Activated CD4-positive, alpha-beta T cell treated with anti-CD3 and anti-CD28 coated beads, Interleukin-2, amount 50 U/mL, for 16 hours (primary cell): Measurements from ENCODE around the gene ANP32D.
"Not testable (repeated sequence)": the region's sequence is repeated elsewhere in the genome, so short reads cannot be mapped to it uniquely, and the experiment has no call there.

Experiments used
- DNase-seq: peaks from one replicate; pipeline ENCODE4 v3.0.0-alpha.2; 2020

ANP32D gene

DNA sequence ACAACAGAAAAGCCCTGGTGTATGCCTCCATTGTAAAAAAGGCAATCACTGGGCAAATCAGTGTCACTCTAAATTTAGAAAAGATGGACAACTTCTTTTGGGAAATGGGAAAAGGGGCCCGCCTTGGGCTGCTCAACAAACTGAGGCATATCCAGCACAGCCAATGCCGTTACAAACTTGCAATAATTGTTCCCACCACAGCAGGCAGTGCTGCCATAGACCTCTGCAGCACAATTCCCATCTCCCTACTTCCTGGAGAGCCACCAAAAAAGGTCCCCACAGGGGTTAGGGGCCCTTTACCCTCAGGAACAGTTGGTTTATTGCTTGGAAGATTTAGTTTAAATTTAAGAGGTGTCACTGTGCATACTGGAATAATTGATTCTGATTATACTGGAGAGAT lies 36.6 kb downstream of the ANP32D start:
- no peak for DNase-seq

DNA sequence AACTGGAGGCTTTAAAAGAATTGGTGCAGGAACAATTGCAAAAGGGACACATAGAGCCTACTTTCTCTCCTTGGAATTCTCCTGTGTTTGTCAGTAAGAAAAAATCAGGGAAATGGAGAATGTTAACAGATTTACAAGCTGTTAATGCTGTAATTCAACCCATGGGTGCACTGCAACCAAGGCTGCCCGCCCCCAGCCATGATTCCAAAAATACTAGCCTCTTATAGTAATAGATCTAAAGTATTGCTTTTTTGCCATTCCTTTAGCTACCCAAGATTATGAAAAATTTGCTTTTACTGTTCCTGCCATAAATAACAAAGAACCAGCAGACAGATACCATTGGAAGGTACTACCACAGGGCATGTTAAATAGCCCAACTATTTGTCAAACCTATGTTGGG lies 37.8 kb downstream of the ANP32D start:
- no peak for DNase-seq

DNA sequence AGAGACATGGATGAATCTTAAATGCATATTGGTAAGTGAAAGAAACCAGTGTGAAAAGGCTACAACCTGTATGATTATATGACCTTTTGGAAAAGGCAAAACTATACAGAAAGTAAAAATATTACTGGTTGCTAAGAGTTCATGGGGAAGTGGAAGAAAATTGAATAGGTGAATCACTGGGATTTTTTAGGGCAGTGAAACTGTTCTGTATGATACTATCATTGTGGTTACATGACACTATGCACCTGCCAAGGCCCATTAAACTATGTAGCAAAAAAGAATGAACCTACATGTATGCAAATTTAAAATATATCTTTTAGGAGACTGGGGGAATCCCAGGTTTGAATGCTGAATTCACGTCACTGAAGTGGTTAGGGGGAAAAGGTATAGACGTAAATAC lies 40.5 kb downstream of the ANP32D start:
- no peak for DNase-seq

DNA sequence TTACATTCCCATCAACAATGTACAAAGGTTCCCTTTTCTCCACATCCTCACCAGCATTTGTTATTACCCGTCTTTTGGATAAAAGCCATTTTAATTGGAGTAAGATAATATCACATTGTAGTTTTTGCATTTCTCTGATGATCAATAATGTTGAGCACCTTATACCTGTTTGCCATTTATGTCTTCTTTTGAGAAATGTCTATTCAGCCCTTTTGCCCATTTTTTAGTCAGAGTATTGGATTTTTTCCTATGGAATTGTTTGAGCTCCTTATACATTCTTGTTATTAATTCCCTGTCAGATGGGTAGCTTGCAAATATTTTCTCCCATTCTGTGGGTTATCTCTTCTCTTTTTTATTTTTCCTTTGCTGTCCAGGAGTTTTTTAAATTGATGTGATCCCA lies 42.4 kb downstream of the ANP32D start:
- no peak for DNase-seq

DNA sequence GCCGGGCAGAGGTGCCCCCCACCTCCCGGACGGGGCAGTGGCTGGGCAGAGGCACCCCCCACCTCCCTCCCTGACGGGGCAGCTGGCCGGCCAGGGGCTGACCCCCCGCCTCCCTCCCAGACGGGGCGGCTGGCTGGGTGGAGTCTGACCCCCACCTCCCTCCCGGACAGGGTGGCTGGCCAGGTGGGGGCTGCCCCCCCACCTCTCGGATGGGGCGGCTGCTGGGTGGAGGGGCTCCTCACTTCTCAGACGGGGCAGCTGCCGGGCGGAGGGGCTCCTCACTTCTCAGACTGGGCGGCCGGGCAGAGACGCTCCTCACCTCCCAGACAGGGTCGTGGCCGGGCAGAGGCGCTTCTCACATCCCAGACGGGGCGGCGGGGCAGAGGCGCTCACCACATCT lies 48.0 kb downstream of the ANP32D start:
- not testable (repeated sequence) for DNase-seq
